Erythroblast (primary cell): Measurements from ENCODE around the gene TAF11L9.
"Not testable (repeated sequence)": the region's sequence is repeated elsewhere in the genome, so short reads cannot be mapped to it uniquely, and the experiment has no call there.

ENCODE experiments used
- GATA1 ChIP-seq: IDR thresholded peaks from 2 replicates; pipeline ENCODE4 v1.6.1; 2011; ENCODE audit warnings: low read depth, mild to moderate bottlenecking, control low read depth, low read length, moderate library complexity
- POLR2A ChIP-seq: IDR thresholded peaks from 2 replicates; pipeline ENCODE4 v1.6.1; 2011; ENCODE audit warnings: mild to moderate bottlenecking, low read length

- not testable (repeated sequence) for TF ChIP-seq POLR2A, GATA1
These were observed 8.5 kb downstream of the TAF11L9 start, which contains the start of gene TAF11L7 for GRCh38 chr5:17585658-17586057.
